MCF 10A (cell line): Measurements from ENCODE around the gene DNMT1. TPM values are rescaled to one million over a fixed set of nuclear protein-coding genes. Genes with fewer than 3 reads are reported as not detected.

Source experiments
- BruUV-seq: library from RNA; stranded (reverse); fragments of 400-500 nt; replicated peaks from 2 replicates; lab custom pipeline; 2021; lab: Mats Ljungman, UMichigan
- CTCF ChIA-PET: fragments of 300-600 bp; sonication (Branson Sonifier 250); formaldehyde crosslinking; extraction: SDS; loops from one replicate; lab custom pipeline; 2021; ENCODE audit warnings: antibody characterized with exemption, inconsistent platforms; lab: Yijun Ruan, JAX
- POLR2A ChIA-PET: fragments of 300-600, 350-650 bp; sonication (Branson Sonifier 250); formaldehyde crosslinking; extraction: SDS; loops from one replicate; lab custom pipeline; 2020; ENCODE audit warnings: antibody characterized with exemption, inconsistent platforms; lab: Yijun Ruan, JAX
- DNase-seq: peaks from one replicate; pipeline ENCODE4 v3.0.0-alpha.2; 2018; ENCODE audit not compliant: unreplicated experiment
- H3K27ac Mint-ChIP-seq: one replicate; pipeline ENCODE4 v1.8.0; 2022; ENCODE audit warnings: mild to moderate bottlenecking, low read depth, mixed read lengths; ENCODE audit not compliant: unreplicated experiment
- H3K27me3 Mint-ChIP-seq: one replicate; pipeline ENCODE4 v1.8.0; 2022; ENCODE audit warnings: mixed read lengths; ENCODE audit not compliant: insufficient read depth, unreplicated experiment
- H3K36me3 Mint-ChIP-seq: one replicate; pipeline ENCODE4 v1.8.0; 2022; ENCODE audit warnings: mild to moderate bottlenecking, moderate library complexity, mixed read lengths; ENCODE audit not compliant: insufficient read depth, unreplicated experiment
- H3K4me1 Mint-ChIP-seq: one replicate; pipeline ENCODE4 v1.8.0; 2022; ENCODE audit warnings: mixed read lengths; ENCODE audit not compliant: insufficient read depth, unreplicated experiment
- H3K4me3 Mint-ChIP-seq: one replicate; pipeline ENCODE4 v1.8.0; 2022; ENCODE audit warnings: mild to moderate bottlenecking, moderate library complexity, mixed read lengths; ENCODE audit not compliant: unreplicated experiment
- H3K9me3 Mint-ChIP-seq: one replicate; pipeline ENCODE4 v1.8.0; 2022; ENCODE audit warnings: mixed read lengths; ENCODE audit not compliant: unreplicated experiment
- intact Hi-C: fragments of 100-400 bp; cut with micrococcal nuclease; formaldehyde crosslinking; loops from 2 replicates; pipeline ENCODE4 v1.14.1; 2022
- total RNA-seq: library from RNA; stranded (reverse); gene quantifications from 2 replicates; pipeline ENCODE4 v1.2.3, GENCODE V29; 2022
- TF ChIP-seq, protein P1 (sequence below): fragments of 200-600 bp; IDR thresholded peaks from one replicate; pipeline ENCODE4 v1.8.0; 2022; ENCODE audit warnings: antibody characterized with exemption, mild to moderate bottlenecking; ENCODE audit not compliant: unreplicated experiment

DNMT1 gene
- total RNA-seq, 1 experiment from 2014 or later = 76.4 TPM

GRCh38 chr19:10139952-10140351 is 54.8 kb downstream of the DNMT1 start:
- CTCF ChIA-PET = interaction anchor here (2.3 kb wide), 1 partner anchor 20 kb away, joined by 9 read pairs; the partner anchor contains the start of gene EIF3G
- no peak for DNase-seq
- TF ChIP-seq, protein P1, sequence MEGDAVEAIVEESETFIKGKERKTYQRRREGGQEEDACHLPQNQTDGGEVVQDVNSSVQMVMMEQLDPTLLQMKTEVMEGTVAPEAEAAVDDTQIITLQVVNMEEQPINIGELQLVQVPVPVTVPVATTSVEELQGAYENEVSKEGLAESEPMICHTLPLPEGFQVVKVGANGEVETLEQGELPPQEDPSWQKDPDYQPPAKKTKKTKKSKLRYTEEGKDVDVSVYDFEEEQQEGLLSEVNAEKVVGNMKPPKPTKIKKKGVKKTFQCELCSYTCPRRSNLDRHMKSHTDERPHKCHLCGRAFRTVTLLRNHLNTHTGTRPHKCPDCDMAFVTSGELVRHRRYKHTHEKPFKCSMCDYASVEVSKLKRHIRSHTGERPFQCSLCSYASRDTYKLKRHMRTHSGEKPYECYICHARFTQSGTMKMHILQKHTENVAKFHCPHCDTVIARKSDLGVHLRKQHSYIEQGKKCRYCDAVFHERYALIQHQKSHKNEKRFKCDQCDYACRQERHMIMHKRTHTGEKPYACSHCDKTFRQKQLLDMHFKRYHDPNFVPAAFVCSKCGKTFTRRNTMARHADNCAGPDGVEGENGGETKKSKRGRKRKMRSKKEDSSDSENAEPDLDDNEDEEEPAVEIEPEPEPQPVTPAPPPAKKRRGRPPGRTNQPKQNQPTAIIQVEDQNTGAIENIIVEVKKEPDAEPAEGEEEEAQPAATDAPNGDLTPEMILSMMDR = no peak
- Mint-ChIP-seq H3K4me3 (no peak overlapping the region), H3K27ac (no peak overlapping the region), H3K36me3 (peaks cover 54% of the 10 kb centered on the region), H3K9me3 (no peaks in the 10 kb centered on the region), H3K4me1 (no peaks in the 10 kb centered on the region), H3K27me3 (no peaks in the 10 kb centered on the region)
- POLR2A ChIA-PET = no interaction called here
- BruUV-seq = no TSS peak
- intact Hi-C loops = no loop called here

- H3K4me1 Mint-ChIP-seq = no peaks in the 10 kb centered on the region
- peaks cover 56% of the 10 kb centered on the region for H3K36me3 Mint-ChIP-seq
- H3K4me3 Mint-ChIP-seq = no peak overlapping the region
- no peak for DNase-seq
- H3K27ac Mint-ChIP-seq = no peak overlapping the region
- TF ChIP-seq, protein P1 = no peak
- CTCF ChIA-PET = interaction anchor here (1.1 to 2.3 kb wide), 2 partner anchors 19 to 208 kb away, joined by 3 to 9 read pairs; partner anchors contain the start of gene EIF3G
- no peaks in the 10 kb centered on the region for H3K9me3 Mint-ChIP-seq
- no peaks in the 10 kb centered on the region for H3K27me3 Mint-ChIP-seq
- BruUV-seq = no TSS peak
- intact Hi-C loops = no loop called here
- POLR2A ChIA-PET = no interaction called here
Observed at GRCh38 chr19:10138879-10139795, 55.6 kb downstream of the DNMT1 start.

GRCh38 chr19:10137751-10138682 is 56.7 kb downstream of the DNMT1 start:
- H3K36me3 Mint-ChIP-seq = peaks cover 46% of the 10 kb centered on the region
- TF ChIP-seq, protein P1 = no peak
- ChIA-PET CTCF (interaction anchor here (1.2 to 2.3 kb wide), 2 partner anchors 18 to 19 kb away, joined by 3 to 9 read pairs; partner anchors contain the start of gene EIF3G), POLR2A (no interaction called here)
- no peaks in the 10 kb centered on the region for H3K27me3 Mint-ChIP-seq
- no peak for DNase-seq
- H3K4me3 Mint-ChIP-seq = no peak overlapping the region
- no peaks in the 10 kb centered on the region for H3K4me1 Mint-ChIP-seq
- no peaks in the 10 kb centered on the region for H3K9me3 Mint-ChIP-seq
- BruUV-seq = no TSS peak
- intact Hi-C loops = no loop called here
- H3K27ac Mint-ChIP-seq = no peak overlapping the region
